ENCODE results near the gene CACNG8.

DNA sequence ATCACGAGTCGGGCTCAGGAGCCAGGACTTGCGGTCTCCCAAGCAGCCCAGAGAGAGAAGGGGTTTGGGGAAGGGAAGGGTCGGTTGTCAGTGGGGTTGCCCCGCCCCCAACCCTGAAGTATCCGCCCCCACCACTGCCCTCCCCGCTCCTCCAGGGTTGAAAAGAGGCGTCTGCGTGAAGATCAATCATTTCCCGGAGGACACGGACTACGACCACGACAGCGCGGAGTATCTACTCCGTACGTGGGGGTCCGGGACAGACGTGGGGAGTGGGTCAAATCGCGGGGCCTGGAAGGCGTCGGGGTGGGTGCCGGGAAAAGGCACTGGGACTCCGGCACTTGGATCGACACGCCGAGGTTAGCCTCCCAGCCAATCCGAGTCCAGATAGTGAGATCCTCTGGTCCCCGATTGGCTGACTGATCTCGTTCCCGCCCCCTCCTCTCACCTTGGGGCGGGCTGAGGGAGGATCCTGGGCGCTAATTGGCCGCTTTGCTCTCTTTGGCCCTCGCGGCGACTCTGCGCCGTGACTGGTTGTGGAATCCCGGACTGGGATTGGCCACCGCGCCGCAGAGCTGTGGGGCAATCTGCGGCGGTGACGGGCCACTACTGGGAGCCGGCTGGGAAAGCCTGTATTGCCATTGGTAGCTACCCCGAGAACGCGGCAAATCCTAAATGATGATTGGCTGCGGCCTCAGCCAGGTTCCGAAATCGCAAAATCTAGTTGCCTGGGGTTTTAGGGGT, 15.4 kb downstream of the CACNG8 start:
- TF ChIP-seq, protein P1, sequence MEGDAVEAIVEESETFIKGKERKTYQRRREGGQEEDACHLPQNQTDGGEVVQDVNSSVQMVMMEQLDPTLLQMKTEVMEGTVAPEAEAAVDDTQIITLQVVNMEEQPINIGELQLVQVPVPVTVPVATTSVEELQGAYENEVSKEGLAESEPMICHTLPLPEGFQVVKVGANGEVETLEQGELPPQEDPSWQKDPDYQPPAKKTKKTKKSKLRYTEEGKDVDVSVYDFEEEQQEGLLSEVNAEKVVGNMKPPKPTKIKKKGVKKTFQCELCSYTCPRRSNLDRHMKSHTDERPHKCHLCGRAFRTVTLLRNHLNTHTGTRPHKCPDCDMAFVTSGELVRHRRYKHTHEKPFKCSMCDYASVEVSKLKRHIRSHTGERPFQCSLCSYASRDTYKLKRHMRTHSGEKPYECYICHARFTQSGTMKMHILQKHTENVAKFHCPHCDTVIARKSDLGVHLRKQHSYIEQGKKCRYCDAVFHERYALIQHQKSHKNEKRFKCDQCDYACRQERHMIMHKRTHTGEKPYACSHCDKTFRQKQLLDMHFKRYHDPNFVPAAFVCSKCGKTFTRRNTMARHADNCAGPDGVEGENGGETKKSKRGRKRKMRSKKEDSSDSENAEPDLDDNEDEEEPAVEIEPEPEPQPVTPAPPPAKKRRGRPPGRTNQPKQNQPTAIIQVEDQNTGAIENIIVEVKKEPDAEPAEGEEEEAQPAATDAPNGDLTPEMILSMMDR (IDR thresholded peaks at IDR 0.05; ENCODE audit: low read depth, low read length), result no peak
- TF ChIP-seq, protein P2, sequence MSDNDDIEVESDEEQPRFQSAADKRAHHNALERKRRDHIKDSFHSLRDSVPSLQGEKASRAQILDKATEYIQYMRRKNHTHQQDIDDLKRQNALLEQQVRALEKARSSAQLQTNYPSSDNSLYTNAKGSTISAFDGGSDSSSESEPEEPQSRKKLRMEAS (IDR thresholded peaks at IDR 0.05; ENCODE audit: low read depth, low read length), result no peak
- TF ChIP-seq POLR2A (IDR thresholded peaks at IDR 0.05; ENCODE audit: extremely low read depth, insufficient read length), result no peak

Measured in NB4 (cell line).